ENCODE data around the gene RABGGTA.
"Not testable (repeated sequence)": the region's sequence is repeated elsewhere in the genome, so short reads cannot be mapped to it uniquely, and the experiment has no call there.

Gene RABGGTA

GRCh38 chr14:24260780-24261157 lies 10.6 kb downstream of the RABGGTA start:
- no peak for DNase-seq (ENCODE audit: low read depth in 2 of 2)

DNA sequence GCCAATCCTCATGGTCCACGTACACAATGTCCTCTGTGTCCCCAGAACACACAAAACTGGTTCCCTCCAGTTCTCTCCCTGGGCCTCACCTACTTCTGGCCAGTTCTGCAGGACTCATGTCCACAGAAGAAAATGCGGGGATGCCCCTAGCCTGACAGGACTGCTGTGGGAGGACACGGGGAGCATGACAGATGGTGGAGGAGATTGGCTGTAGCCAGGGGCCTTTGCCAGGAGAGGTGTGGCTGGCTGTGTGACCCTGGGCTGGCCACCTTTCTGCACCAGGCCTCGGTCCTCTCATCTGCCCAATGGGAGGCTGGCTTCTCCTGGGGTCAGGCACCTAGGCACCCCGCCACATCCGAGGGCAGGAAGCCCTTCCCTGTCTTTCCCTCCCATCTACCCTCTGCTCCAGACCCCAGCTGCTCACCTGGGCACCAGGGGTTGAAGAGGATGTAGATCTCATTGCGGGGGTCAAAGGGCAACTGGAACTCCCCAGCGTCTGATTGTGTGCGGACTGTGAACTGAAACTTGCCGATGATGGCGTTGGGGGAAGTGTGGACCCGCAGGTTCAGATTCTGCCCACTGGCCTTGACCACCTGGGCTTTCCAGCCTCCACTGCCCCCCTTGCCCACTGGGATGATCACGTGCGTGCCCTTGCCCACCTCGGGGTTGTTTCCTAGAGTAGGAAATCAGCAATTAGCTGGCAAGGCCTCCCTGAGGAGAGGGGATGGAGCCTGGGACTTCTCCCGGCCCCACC lies 11.2 kb downstream of the RABGGTA start:
- DNase-seq (ENCODE audit: low read depth in 2 of 2), result no peak

DNA sequence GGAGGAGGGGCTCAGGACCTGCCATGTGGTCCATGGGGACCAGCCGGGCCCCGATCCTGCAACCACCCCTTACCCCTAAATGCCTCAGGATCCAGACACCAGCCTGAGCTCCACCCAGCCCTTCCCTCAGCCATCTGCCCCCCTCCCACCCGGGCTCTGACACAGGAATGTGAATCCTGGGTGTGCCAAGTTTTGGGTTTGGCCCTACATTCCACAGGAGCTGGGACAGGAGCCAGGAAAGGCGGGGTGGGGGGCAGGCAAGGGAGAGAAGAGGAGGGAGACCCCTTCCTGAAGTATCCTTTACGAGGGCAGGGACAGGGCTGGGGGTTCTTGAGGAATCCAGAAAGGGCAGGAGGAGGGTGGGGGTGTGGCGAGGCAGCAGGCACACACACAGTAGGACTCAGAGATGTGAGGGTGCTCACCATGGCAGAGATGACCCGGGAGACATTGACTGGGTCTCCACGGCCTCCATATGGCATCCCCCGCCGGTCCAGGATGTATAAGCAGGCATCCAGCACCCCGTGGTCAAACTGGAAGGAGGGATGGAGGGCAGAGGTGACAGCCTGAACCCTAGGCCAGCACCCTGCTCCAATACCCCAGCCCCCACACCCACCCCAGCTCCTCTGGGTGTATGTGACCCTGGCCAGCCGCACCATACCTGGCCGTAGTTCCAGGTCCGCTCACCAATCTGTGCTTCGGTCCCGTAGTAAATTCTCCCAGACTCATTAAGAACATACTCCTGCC lies 11.9 kb downstream of the RABGGTA start:
- DNase-seq (ENCODE audit: low read depth in 2 of 2), result no peak

DNA sequence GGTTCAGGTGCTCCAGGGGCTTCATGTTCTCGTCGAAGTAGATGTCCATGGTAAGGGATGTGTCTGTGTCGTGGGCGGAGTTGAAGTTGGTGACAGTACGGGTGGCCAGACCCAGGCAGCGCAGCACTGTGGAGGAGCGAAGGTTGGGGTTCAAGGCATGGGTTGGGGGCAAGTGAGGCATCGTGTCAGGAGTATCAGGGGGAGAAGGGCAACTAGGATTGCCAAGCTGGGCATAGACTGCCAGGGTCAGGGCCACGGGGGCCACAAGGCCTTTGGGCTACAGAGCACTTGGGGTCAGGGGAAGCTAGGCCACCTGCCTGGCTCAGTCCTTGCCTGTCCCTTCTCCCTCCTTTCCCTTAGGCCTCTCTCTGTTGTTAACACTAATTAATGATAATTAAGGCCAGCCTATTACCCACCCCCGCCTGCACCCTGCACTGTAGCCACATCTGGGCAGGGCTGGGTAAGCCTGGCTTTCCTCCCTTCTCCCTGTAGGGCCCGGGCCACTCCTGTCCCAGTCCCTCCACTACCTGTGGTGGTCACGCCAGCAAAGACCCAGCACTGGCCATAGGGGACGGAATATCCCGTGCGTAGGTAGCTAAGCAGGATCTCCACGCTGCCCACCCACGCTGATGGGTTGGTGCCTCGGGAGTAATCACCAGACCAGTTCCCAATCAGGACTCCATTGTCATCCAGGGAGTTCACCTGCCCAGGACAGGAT lies 12.7 kb downstream of the RABGGTA start:
- no peak for DNase-seq (ENCODE audit: low read depth in 2 of 2)

- no peak for DNase-seq (ENCODE audit: low read depth in 2 of 2)
Measured at GRCh38 chr14:24258119-24258518, 13.3 kb downstream of the RABGGTA start.

DNA sequence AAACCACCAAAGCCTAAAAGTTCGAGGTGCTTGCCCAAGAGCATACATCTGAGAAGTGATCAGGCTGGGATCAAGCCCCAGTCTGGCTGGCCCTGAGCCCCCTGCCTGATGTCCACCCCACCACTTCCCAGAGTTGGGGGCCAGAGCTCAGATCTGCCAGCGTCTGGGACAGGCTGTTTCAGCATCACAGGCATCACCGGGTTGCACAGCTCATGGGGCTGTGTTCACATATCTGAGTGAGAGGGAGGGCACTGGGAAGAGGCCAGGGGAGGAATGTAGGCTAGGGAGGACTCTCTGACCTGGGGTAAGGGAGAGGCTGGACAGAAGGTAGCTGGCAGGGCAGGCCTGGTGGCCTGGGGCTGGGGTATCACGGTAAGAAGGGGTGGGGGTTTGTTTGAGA lies 14.4 kb downstream of the RABGGTA start:
- no peak for DNase-seq (ENCODE audit: low read depth in 2 of 2)

- no peak for DNase-seq (ENCODE audit: low read depth in 2 of 2)
Measured at GRCh38 chr14:24255931-24256711, 15.3 kb downstream of the RABGGTA start.

DNA sequence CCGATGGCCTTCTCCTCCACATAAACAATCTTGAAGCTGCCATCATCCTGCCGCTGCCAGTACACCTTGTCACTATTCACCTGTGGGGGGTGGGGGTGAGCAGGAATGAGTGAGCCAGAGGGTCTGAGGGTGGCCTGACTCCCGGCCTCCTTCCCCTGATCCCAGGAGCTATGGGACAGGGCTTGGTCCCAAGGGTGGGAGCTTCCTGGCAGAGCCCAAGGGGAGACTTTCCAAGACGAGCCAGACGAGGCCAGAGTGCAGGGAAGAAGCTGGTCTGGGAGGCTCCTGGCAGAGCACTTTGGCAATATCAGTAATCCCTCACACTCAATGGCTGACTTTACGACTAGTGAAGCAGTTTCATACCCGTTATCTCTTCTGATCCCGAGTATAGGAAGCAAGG lies 16.0 kb downstream of the RABGGTA start:
- DNase-seq (ENCODE audit: low read depth in 2 of 2), result no peak

DNA sequence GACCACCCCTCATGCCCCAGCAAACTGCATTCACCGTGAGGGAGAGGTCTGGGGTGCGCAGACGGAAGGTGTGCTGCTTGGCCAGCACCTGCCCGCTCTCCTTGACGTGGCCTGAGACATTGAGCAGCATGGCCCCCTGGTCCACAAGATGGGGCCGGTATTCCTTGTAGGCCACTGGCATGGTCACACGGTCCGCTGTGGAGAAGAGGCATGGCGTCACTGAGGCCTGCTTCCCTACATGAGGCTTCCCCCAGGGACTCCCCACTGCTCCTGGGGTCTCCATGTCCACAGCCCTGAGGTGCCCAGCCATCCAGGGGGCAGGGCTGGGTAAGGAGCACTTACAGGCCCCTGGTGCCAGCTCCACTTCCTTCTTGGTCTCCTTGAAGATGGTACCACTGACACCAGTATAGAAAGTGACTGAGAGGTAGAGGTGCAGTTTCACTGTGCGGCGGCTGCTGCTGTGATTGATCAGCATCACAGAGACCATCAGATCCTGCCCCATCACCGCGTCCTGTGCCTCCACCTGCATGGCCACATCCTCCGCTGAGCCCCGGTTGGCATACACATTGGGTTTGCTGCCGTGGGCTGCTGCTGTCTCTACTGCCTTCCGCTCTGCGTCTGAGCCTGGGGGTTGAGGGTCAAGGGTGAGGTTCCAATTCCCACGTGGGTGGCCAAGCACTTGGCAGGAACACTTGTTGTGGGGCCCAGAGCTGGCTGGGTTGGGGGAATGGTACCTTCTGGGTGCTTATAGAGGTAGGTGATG lies 16.6 kb downstream of the RABGGTA start:
- DNase-seq (ENCODE audit: low read depth in 2 of 2), result no peak

DNA sequence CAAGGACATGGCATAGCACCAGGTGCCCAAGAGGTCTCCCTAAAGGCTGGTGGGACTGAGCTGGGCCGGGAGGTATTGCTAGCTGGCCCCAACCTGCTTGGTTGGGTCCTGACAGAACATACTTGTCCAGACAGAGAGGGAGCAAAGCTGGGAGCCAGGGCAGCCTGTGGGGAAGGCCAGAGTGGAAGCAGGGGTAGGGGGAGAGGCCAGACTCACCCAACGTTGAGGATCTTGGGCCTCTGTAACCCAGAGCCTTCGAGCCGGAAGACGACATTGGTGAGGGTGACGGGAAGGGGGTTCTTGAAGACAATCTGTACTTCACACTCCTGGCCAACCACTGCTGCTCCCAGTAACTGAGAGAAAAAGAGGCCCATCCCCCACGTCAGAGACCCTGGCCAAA lies 17.5 kb downstream of the RABGGTA start:
- DNase-seq (ENCODE audit: low read depth in 2 of 2), result no peak

- DNase-seq (ENCODE audit: low read depth in 2 of 2), result no peak
Measured at GRCh38 chr14:24252289-24253124, 18.9 kb downstream of the RABGGTA start.

DNA sequence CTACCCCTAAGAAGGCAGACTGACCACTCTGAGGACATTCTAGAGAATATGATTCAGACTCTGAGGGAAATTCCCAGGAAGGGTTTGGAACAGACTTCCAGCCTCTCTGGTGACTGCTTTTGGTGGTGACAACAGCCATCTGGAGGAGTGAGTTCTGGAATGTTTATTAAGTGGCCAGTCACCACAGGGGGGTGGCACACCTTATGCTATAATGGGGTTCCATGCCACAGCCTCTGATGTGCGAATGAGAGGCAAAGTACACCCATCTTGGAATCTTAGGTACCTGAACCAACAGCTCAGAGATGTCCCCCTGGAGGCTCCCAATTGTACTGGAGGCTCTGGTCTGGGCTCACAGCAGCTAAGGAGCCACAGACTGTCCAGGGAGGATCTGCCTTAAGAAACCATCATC lies 19.5 kb downstream of the RABGGTA start:
- no peak for DNase-seq (ENCODE audit: low read depth in 2 of 2)

DNA sequence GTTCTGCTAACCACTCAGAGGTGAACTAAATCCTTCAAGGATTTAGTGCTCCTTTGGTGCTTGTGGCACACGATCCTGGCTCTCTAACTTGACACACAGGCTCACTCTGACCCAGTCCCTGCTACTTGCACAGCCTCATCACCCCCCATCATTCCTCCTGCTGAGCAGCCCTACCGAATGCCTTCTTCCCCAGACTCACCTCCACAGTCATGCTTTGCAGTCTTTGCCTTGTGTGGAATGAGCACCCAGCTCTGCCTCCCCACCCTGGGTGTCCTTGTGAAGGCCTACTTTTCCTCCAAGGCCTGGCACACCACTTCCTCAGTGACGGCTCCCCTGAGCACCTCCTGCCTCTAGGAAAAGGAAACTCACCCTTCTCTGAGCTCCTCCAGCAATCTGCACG lies 21.0 kb downstream of the RABGGTA start:
- DNase-seq (ENCODE audit: low read depth in 2 of 2), result no peak

GRCh38 chr14:24249230-24250021 lies 22.0 kb downstream of the RABGGTA start:
- no peak for DNase-seq (ENCODE audit: low read depth in 2 of 2)

- DNase-seq (ENCODE audit: low read depth in 2 of 2), result no peak
Measured at GRCh38 chr14:24247422-24247821, 24.0 kb downstream of the RABGGTA start.

GRCh38 chr14:24246765-24247212 lies 24.6 kb downstream of the RABGGTA start:
- DNase-seq (ENCODE audit: low read depth in 2 of 2), result no peak

DNA sequence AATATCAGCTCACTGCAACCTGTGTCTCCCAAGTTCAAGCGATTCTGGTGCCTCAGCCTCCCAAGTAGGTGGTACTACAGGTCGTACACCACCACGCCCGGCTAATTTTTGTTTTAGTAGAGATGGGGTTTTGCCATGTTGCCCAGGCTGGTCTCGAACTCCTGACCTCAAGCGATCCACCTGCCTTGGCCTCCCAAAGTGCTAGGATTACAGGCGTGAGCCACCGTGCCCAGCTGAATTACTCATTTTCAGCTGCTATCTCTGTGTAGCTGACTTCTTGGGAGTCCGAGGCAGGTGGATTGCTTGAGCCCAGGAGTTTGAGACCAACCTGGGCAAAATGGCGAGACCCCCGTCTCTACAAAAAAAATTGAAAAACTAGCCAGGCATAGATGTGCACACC lies 26.0 kb downstream of the RABGGTA start:
- not testable (repeated sequence) for DNase-seq (ENCODE audit: low read depth in 2 of 2)

DNA sequence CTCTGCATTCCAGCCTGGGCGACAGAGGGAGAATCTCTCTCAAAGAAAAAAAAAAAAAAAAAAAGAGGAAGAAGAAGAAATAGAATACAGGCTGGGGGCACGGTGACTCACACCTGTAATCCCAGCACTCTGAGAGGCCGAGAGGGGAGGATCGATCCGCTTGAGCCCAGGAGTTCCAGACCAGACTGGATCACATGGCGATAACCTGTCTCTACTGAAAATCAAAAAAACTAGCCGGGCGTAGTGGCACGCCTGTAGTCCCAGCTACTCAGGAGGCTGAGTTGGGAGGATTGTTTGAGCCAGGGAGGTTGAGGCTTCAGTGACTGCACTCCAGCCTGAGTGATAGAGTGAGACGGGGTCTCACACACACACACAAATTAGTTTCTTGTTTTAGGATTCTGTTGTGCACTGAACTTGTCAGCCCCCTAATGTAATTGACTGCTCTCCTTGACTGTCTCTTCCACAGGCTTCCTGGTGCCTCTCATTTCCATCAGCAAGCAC lies 28.0 kb downstream of the RABGGTA start:
- no peak for DNase-seq (ENCODE audit: low read depth in 2 of 2)

GRCh38 chr14:24241829-24242443 lies 29.5 kb downstream of the RABGGTA start:
- peak; percentile 81 to 89 for DNase-seq (ENCODE audit: low read depth in 2 of 2)
